Measurements from ENCODE around the gene BICC1. TPM values are rescaled to one million over a fixed set of nuclear protein-coding genes. Genes with fewer than 3 reads are reported as not detected.

Gene BICC1
- polyA plus RNA-seq, 1 donor (not counting 4 experiments of a cell fraction or from before 2014, with no cell fraction given): 4.2 TPM

DNA sequence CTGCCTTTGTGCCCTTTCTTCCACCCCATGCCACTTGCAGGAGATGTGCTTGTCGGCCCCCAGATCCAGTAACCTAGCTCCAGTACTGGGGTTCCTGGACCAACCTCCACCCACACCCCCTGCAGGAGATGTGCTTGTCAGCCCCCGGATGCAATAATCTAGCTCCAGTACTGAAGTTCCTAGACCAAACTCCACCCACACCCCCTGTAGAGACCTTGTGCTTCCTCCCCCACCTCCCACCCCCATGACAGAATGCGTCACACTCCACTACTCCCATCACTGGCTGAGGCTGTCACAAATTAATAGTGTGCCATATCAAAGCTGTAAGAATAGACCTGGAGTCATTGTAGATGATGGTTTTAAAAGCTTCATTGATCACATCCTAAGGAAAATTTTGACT lies 185.0 kb downstream of the BICC1 start:
- no peaks in the 10 kb centered on the region for H3K36me3 ChIP-seq (ENCODE audit: control insufficient read depth in 2 of 2, extremely low read depth in 1 of 2, insufficient read depth in 2 of 2, low read length in 2 of 2)
- no peaks in the 10 kb centered on the region for H3K9me3 ChIP-seq (ENCODE audit: control insufficient read depth, low read depth, low read length)
- H3K4me3 ChIP-seq (ENCODE audit: control insufficient read depth in 2 of 3, extremely low read depth in 1 of 3, insufficient read depth in 2 of 3, low read depth in 1 of 3, low read length in 3 of 3): no peak overlapping the region
- H3K27me3 ChIP-seq (ENCODE audit: control insufficient read depth, extremely low read depth, insufficient read depth, low read length): no peaks in the 10 kb centered on the region
- H2AFZ ChIP-seq (ENCODE audit: control insufficient read depth, low read length): no peak overlapping the region
- H3K9me1 ChIP-seq (ENCODE audit: control insufficient read depth, extremely low read depth, insufficient read depth, low read length): no peaks in the 10 kb centered on the region
- H3K9ac ChIP-seq (ENCODE audit: control insufficient read depth, extremely low read depth, insufficient read depth, low read length): no peak overlapping the region
- FAIRE-seq (no peak), DNase-seq (ENCODE audit: low read depth, low spot score) (no peak)
- no peaks in the 10 kb centered on the region for H4K20me1 ChIP-seq (ENCODE audit: control insufficient read depth, extremely low read depth, insufficient read depth, low read length)
- TF ChIP-seq, protein P1, sequence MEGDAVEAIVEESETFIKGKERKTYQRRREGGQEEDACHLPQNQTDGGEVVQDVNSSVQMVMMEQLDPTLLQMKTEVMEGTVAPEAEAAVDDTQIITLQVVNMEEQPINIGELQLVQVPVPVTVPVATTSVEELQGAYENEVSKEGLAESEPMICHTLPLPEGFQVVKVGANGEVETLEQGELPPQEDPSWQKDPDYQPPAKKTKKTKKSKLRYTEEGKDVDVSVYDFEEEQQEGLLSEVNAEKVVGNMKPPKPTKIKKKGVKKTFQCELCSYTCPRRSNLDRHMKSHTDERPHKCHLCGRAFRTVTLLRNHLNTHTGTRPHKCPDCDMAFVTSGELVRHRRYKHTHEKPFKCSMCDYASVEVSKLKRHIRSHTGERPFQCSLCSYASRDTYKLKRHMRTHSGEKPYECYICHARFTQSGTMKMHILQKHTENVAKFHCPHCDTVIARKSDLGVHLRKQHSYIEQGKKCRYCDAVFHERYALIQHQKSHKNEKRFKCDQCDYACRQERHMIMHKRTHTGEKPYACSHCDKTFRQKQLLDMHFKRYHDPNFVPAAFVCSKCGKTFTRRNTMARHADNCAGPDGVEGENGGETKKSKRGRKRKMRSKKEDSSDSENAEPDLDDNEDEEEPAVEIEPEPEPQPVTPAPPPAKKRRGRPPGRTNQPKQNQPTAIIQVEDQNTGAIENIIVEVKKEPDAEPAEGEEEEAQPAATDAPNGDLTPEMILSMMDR (optimal IDR thresholded peaks at IDR 0.05 in 1 of 3, IDR thresholded peaks at IDR 0.05 in 1 of 3, conservative IDR thresholded peaks at IDR 0.05 in 1 of 3; ENCODE audit: extremely low read depth in 1 of 3, insufficient read depth in 2 of 3, low read length in 3 of 3): no peak
- TF ChIP-seq EZH2 (IDR thresholded peaks at IDR 0.05; ENCODE audit: low read length): no peak
- H3K4me1 ChIP-seq (ENCODE audit: control insufficient read depth, extremely low read depth, insufficient read depth, low read length): peaks cover 5% of the 10 kb centered on the region
- no peaks in the 10 kb centered on the region for H3K79me2 ChIP-seq (ENCODE audit: control insufficient read depth, insufficient read depth, low read length)
- dilution Hi-C loops (cut with MboI; ENCODE audit: extremely low pct_ligation_motif_present, low sequenced_read_pairs): no loop called here
- no peak overlapping the region for H3K4me2 ChIP-seq (ENCODE audit: control insufficient read depth, extremely low read depth, insufficient read depth, low read depth, low read length)
- H3K27ac ChIP-seq (ENCODE audit: control insufficient read depth, insufficient read depth, low read length): no peak overlapping the region

DNA sequence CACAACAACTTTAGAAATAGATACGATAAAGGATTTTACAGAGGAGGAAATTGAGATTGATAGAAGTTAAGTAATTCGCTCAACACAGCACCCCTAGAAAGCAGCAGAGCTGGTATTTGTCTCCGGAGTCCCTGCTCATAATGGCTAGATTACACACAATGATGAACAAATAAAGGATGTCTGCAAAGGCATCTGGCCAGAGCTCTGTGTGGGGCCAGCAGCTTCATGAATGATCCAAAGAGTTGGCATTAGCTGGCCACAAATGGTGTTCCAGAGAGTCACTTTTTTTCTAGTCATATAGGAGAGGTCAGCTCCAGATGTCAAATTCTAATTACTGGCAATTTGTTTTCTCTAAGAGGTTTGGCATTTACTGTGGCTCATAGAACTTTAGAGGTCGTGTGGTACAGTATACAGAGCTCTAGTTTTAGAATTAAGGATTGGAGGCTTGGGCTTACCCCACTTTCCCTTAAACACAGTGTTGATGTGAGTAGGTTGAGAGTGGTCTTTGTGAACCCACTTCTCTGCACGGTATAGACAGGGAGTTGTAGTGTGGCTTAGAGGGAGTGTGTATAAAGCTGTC lies 186.2 kb downstream of the BICC1 start:
- H3K9me3 ChIP-seq (ENCODE audit: control insufficient read depth, low read depth, low read length): no peaks in the 10 kb centered on the region
- H3K4me1 ChIP-seq (ENCODE audit: control insufficient read depth, extremely low read depth, insufficient read depth, low read length): peaks cover 5% of the 10 kb centered on the region
- FAIRE-seq (no peak), DNase-seq (ENCODE audit: low read depth, low spot score) (no peak)
- no peak for TF ChIP-seq EZH2 (IDR thresholded peaks at IDR 0.05; ENCODE audit: low read length)
- TF ChIP-seq, protein P1 (optimal IDR thresholded peaks at IDR 0.05 in 1 of 3, IDR thresholded peaks at IDR 0.05 in 1 of 3, conservative IDR thresholded peaks at IDR 0.05 in 1 of 3; ENCODE audit: extremely low read depth in 1 of 3, insufficient read depth in 2 of 3, low read length in 3 of 3): no peak
- H3K27ac ChIP-seq (ENCODE audit: control insufficient read depth, insufficient read depth, low read length): no peak overlapping the region
- H3K4me3 ChIP-seq (ENCODE audit: control insufficient read depth in 2 of 3, extremely low read depth in 1 of 3, insufficient read depth in 2 of 3, low read depth in 1 of 3, low read length in 3 of 3): no peak overlapping the region
- H3K9me1 ChIP-seq (ENCODE audit: control insufficient read depth, extremely low read depth, insufficient read depth, low read length): no peaks in the 10 kb centered on the region
- no peak overlapping the region for H3K4me2 ChIP-seq (ENCODE audit: control insufficient read depth, extremely low read depth, insufficient read depth, low read depth, low read length)
- H3K27me3 ChIP-seq (ENCODE audit: control insufficient read depth, extremely low read depth, insufficient read depth, low read length): no peaks in the 10 kb centered on the region
- H4K20me1 ChIP-seq (ENCODE audit: control insufficient read depth, extremely low read depth, insufficient read depth, low read length): no peaks in the 10 kb centered on the region
- H3K9ac ChIP-seq (ENCODE audit: control insufficient read depth, extremely low read depth, insufficient read depth, low read length): no peak overlapping the region
- no peaks in the 10 kb centered on the region for H3K79me2 ChIP-seq (ENCODE audit: control insufficient read depth, insufficient read depth, low read length)
- H2AFZ ChIP-seq (ENCODE audit: control insufficient read depth, low read length): no peak overlapping the region
- H3K36me3 ChIP-seq (ENCODE audit: control insufficient read depth in 2 of 2, extremely low read depth in 1 of 2, insufficient read depth in 2 of 2, low read length in 2 of 2): no peaks in the 10 kb centered on the region
- dilution Hi-C loops (cut with MboI; ENCODE audit: extremely low pct_ligation_motif_present, low sequenced_read_pairs): no loop called here

Measured in keratinocyte (primary cell).